ELR (cell line): Measurements from ENCODE around the gene PIK3C2A.
A peak's percentile ranks its signal among the peaks of the same experiment; 100 is the strongest.
"Not testable (repeated sequence)": the region's sequence is repeated elsewhere in the genome, so short reads cannot be mapped to it uniquely, and the experiment has no call there.

Experiments used
- DNase-seq: peaks from one replicate; pipeline ENCODE4 v3.0.0-alpha.2; 2015; ENCODE audit warnings: low read depth

Gene PIK3C2A

GRCh38 chr11:17207317-17208256, at the start of gene PIK3C2A:
PIK3C2A (minus strand) TSS chr11:17207986; CDS start chr11:17169741, 38,245 bp downstream.
- DNase-seq: peak; percentile 96

- DNase-seq: peak; percentile 80
Measured at GRCh38 chr11:17257196-17257595, 49.4 kb upstream of the PIK3C2A start.

GRCh38 chr11:17256512-17256911, 48.7 kb upstream of the PIK3C2A start:
- peak; percentile 97 for DNase-seq

GRCh38 chr11:17252704-17253103, 44.9 kb upstream of the PIK3C2A start:
- DNase-seq: no peak

GRCh38 chr11:17250561-17251350, 43.0 kb upstream of the PIK3C2A start:
- DNase-seq: peak; percentile 37

- no peak for DNase-seq
Measured at GRCh38 chr11:17244046-17244445, 36.3 kb upstream of the PIK3C2A start.

- not testable (repeated sequence) for DNase-seq
Measured at GRCh38 chr11:17242954-17243353, 35.2 kb upstream of the PIK3C2A start.

- no peak for DNase-seq
Measured at GRCh38 chr11:17240780-17241179, 33.0 kb upstream of the PIK3C2A start.

- not testable (repeated sequence) for DNase-seq
Measured at GRCh38 chr11:17239927-17240326, 32.1 kb upstream of the PIK3C2A start.

GRCh38 chr11:17238377-17238776, 30.6 kb upstream of the PIK3C2A start:
- no peak for DNase-seq

- no peak for DNase-seq
Measured at GRCh38 chr11:17233101-17233500, 25.3 kb upstream of the PIK3C2A start.

GRCh38 chr11:17230867-17231851, 23.4 kb upstream of the PIK3C2A start:
- DNase-seq: no peak

GRCh38 chr11:17229481-17230152, 21.8 kb upstream of the PIK3C2A start:
- DNase-seq: peak; percentile 58

- DNase-seq: not testable (repeated sequence)
Measured at GRCh38 chr11:17228186-17228925, 20.6 kb upstream of the PIK3C2A start.

GRCh38 chr11:17224727-17225126, 16.9 kb upstream of the PIK3C2A start:
- no peak for DNase-seq

- peak; percentile 50 for DNase-seq
Measured at GRCh38 chr11:17221968-17222367, 14.2 kb upstream of the PIK3C2A start.

GRCh38 chr11:17219016-17219415, 11.2 kb upstream of the PIK3C2A start:
- peak; percentile 35 for DNase-seq

- peak; percentile 40 for DNase-seq
Measured at GRCh38 chr11:17218403-17218802, 10.6 kb upstream of the PIK3C2A start.

- DNase-seq: no peak
Measured at GRCh38 chr11:17217401-17217800, 9.6 kb upstream of the PIK3C2A start.

- DNase-seq: no peak
Measured at GRCh38 chr11:17214338-17214737, 6.6 kb upstream of the PIK3C2A start.
